IMR-90 (cell line): Measurements from ENCODE around the gene SMARCD2. TPM values are rescaled to one million over a fixed set of nuclear protein-coding genes. Genes with fewer than 3 reads are reported as not detected.

Experiments used
- ATAC-seq: fragments of 200-7000 bp; cut with Tn5 transposase; 2 replicates; pipeline ENCODE4 v1.9.1; 2020; ENCODE audit warnings: low read depth, mild to moderate bottlenecking, moderate library complexity
- BruUV-seq: library from RNA; stranded (reverse); fragments of 400-500 nt; replicated peaks from 2 replicates; lab custom pipeline; 2021; lab: Mats Ljungman, UMichigan
- CTCF ChIA-PET: fragments of 300-600 bp; formaldehyde crosslinking; extraction: SDS; loops from one replicate; lab custom pipeline; 2021; ENCODE audit warnings: antibody characterized with exemption; lab: Yijun Ruan, JAX
- POLR2A ChIA-PET: fragments of 300-600 bp; sonication (Branson Sonifier 250); formaldehyde crosslinking; loops from one replicate; lab custom pipeline; 2022; ENCODE audit warnings: antibody characterized with exemption; ENCODE audit not compliant: unreplicated experiment; lab: Charles Lee
- DNase-seq: peaks from one replicate; pipeline ENCODE4 v3.0.0; 2013
- H2AFZ ChIP-seq: replicated peaks from 2 replicates; pipeline ENCODE3; 2013; ENCODE audit warnings: low read length, mild to moderate bottlenecking; ENCODE audit not compliant: poor library complexity
- H2AK5ac ChIP-seq: 2 replicates; pipeline ENCODE4 v1.6.1; 2013; ENCODE audit warnings: low read depth, low read length, inconsistent platforms
- H2AK9ac ChIP-seq: replicated peaks from 2 replicates; pipeline ENCODE3; 2013; ENCODE audit warnings: mild to moderate bottlenecking, low read depth, low read length, moderate library complexity; ENCODE audit not compliant: poor library complexity
- H2BK120ac ChIP-seq: 2 replicates; pipeline ENCODE4 v1.6.1; 2013; ENCODE audit warnings: low read depth, low read length, inconsistent platforms
- H2BK15ac ChIP-seq: 3 replicates; pipeline ENCODE4 v1.6.1; 2013; ENCODE audit warnings: low read depth, low read length, inconsistent platforms
- H2BK20ac ChIP-seq: 2 replicates; pipeline ENCODE4 v1.6.1; 2013; ENCODE audit warnings: low read depth, mild to moderate bottlenecking, inconsistent platforms, low read length, moderate library complexity
- H2BK5ac ChIP-seq: 2 replicates; pipeline ENCODE4 v1.6.1; 2013; ENCODE audit warnings: mild to moderate bottlenecking, low read depth, low read length, inconsistent platforms; ENCODE audit not compliant: poor library complexity, severe bottlenecking
- H3K14ac ChIP-seq: replicated peaks from 2 replicates; pipeline ENCODE4 v1.6.1; 2013; ENCODE audit warnings: low read depth, low read length, inconsistent platforms
- H3K18ac ChIP-seq: 2 replicates; pipeline ENCODE4 v1.6.1; 2013; ENCODE audit warnings: low read depth, low read length, control low read depth
- H3K23ac ChIP-seq: 2 replicates; pipeline ENCODE4 v1.6.1; 2013; ENCODE audit warnings: low read depth, low read length, inconsistent platforms
- H3K27ac ChIP-seq: 2 replicates; pipeline ENCODE4 v1.5.1; 2013; ENCODE audit warnings: mild to moderate bottlenecking, control low read depth, low read length; ENCODE audit not compliant: insufficient read depth
- H3K27me3 ChIP-seq: 2 replicates; pipeline ENCODE4 v1.6.1; 2013; ENCODE audit warnings: low read length; ENCODE audit not compliant: control insufficient read depth, insufficient read depth
- H3K36me3 ChIP-seq: 2 replicates; pipeline ENCODE4 v1.6.1; 2013; ENCODE audit warnings: low read length, mixed read lengths; ENCODE audit not compliant: control insufficient read depth, insufficient read depth
- H3K4ac ChIP-seq: 2 replicates; pipeline ENCODE4 v1.6.1; 2013; ENCODE audit warnings: low read depth, low read length, inconsistent platforms
- H3K4me1 ChIP-seq: 2 replicates; pipeline ENCODE4 v1.6.1; 2013; ENCODE audit warnings: low read length, mixed read lengths; ENCODE audit not compliant: control insufficient read depth, insufficient read depth
- H3K4me2 ChIP-seq: 2 replicates; pipeline ENCODE4 v1.6.1; 2013; ENCODE audit warnings: low read depth, mild to moderate bottlenecking, control low read depth, low read length, moderate library complexity
- H3K4me3 ChIP-seq: 2 replicates; pipeline ENCODE4 v1.5.1; 2013; ENCODE audit warnings: low read depth, mild to moderate bottlenecking, control low read depth, low read length, moderate library complexity; ENCODE audit not compliant: insufficient read depth
- H3K56ac ChIP-seq: 2 replicates; pipeline ENCODE4 v1.6.1; 2013; ENCODE audit warnings: low read length, inconsistent platforms; ENCODE audit not compliant: insufficient read depth; ENCODE audit errors: extremely low read depth
- H3K79me1 ChIP-seq, 2 experiments: 2 replicates each; pipeline ENCODE4 v1.6.1; 2013; ENCODE audit warnings: low read length in 2 of 2, inconsistent platforms in 1 of 2, low read depth in 1 of 2
- H3K9ac ChIP-seq: 2 replicates; pipeline ENCODE4 v1.6.1; 2013; ENCODE audit warnings: low read depth, low read length, control low read depth
- H3K9me1 ChIP-seq: 2 replicates; pipeline ENCODE4 v1.6.1; 2013; ENCODE audit warnings: low read length, inconsistent platforms; ENCODE audit not compliant: insufficient read depth
- H3K9me3 ChIP-seq: 2 replicates; pipeline ENCODE4 v1.6.1; 2013; ENCODE audit warnings: low read length; ENCODE audit not compliant: control insufficient read depth, insufficient read depth
- H4K20me1 ChIP-seq: 2 replicates; pipeline ENCODE4 v1.6.1; 2013; ENCODE audit warnings: low read length, inconsistent platforms; ENCODE audit not compliant: insufficient read depth
- H4K5ac ChIP-seq: 2 replicates; pipeline ENCODE4 v1.6.1; 2013; ENCODE audit warnings: mild to moderate bottlenecking, low read depth, low read length, control low read depth
- H4K8ac ChIP-seq, 2 experiments: 2 replicates each; pipeline ENCODE4 v1.6.1; 2013; ENCODE audit warnings: low read depth in 2 of 2, low read length in 2 of 2, control low read depth in 1 of 2, inconsistent platforms in 1 of 2
- H4K91ac ChIP-seq: 2 replicates; pipeline ENCODE4 v1.6.1; 2013; ENCODE audit warnings: low read depth, low read length, inconsistent platforms; ENCODE audit not compliant: insufficient read depth
- BHLHE40 ChIP-seq: fragments of 150-350 bp; IDR thresholded peaks from 2 replicates; pipeline ENCODE4 v1.6.1; 2016; ENCODE audit warnings: mild to moderate bottlenecking, low read depth, low read length
- CEBPB ChIP-seq: IDR thresholded peaks from 2 replicates; pipeline ENCODE4 v1.6.1; 2012; ENCODE audit warnings: low read depth, low read length, improper control_type of control experiment
- CHD1 ChIP-seq: IDR thresholded peaks from 2 replicates; pipeline ENCODE4 v1.6.1; 2012; ENCODE audit warnings: low read depth, low read length, improper control_type of control experiment
- FOS ChIP-seq: fragments of 150-350 bp; IDR thresholded peaks from 2 replicates; pipeline ENCODE4 v1.6.1; 2016; ENCODE audit warnings: low read depth, low read length
- MAFK ChIP-seq: IDR thresholded peaks from 2 replicates; pipeline ENCODE4 v1.6.1; 2012; ENCODE audit warnings: low read depth, low read length, improper control_type of control experiment
- NFE2L2 ChIP-seq: fragments of 150-350 bp; IDR thresholded peaks from 2 replicates; pipeline ENCODE4 v1.6.1; 2016; ENCODE audit warnings: low read depth, mild to moderate bottlenecking, low read length
- POLR2A ChIP-seq: IDR thresholded peaks from 2 replicates; pipeline ENCODE4 v1.6.1; 2012; ENCODE audit warnings: mild to moderate bottlenecking, low read depth, low read length
- RAD21 ChIP-seq: IDR thresholded peaks from 2 replicates; pipeline ENCODE4 v1.6.1; 2012; ENCODE audit warnings: low read length, improper control_type of control experiment
- RFX5 ChIP-seq: IDR thresholded peaks from 2 replicates; pipeline ENCODE4 v1.8.0; 2012; ENCODE audit warnings: low read depth, mild to moderate bottlenecking, low read length, moderate library complexity
- SMC3 ChIP-seq: fragments of 150-350 bp; IDR thresholded peaks from 2 replicates; pipeline ENCODE4 v1.6.1; 2016; ENCODE audit warnings: low read depth, mild to moderate bottlenecking, antibody characterized with exemption, low read length, moderate library complexity
- WGBS, 2 experiments: methylation state at CpG; one replicate each; pipeline versions ENCODE4 v1.1.5 to v1.1.7; 2013; ENCODE audit warnings: missing lambda C conversion rate in 2 of 2; ENCODE audit not compliant: insufficient read length in 1 of 2; ENCODE audit errors: extremely low coverage in 2 of 2; 5-methylcytosine and 5-hydroxymethylcytosine counted together
- dilution Hi-C: fragments of 300-500 bp; cut with HindIII; formaldehyde crosslinking; loops from one replicate; pipeline ENCODE4 v1.14.3; 2018; ENCODE audit warnings: low sequenced_read_pairs; ENCODE audit not compliant: unreplicated experiment
- in situ Hi-C: fragments of 300-500 bp; cut with MboI; formaldehyde crosslinking; loops from 3 replicates; pipeline ENCODE4 v1.14.3; 2019; ENCODE audit warnings: low sequenced_read_pairs, inconsistent platforms, mixed read lengths
- intact Hi-C: fragments of 100-400 bp; cut with micrococcal nuclease; formaldehyde crosslinking; loops from 2 replicates; pipeline ENCODE4 v1.10.0; 2022
- polyA plus RNA-seq, 3 experiments: library from polyadenylated mRNA; depleted of rRNA; stranded (reverse); fragments of >200 nt; gene quantifications; 2 replicates each; pipeline ENCODE4 v1.2.3, GENCODE V29; 2012; ENCODE audit warnings: low replicate concordance in 1 of 3
- total RNA-seq: library from RNA; depleted of rRNA; stranded (reverse); fragments of >200 nt; gene quantifications from 2 replicates; pipeline ENCODE4 v1.2.3, GENCODE V29; 2012
- TF ChIP-seq, protein P1 (sequence below): fragments of 150-350 bp; IDR thresholded peaks from 2 replicates; pipeline ENCODE4 v1.6.1; 2017; ENCODE audit warnings: mild to moderate bottlenecking, antibody characterized with exemption, low read length, low read depth
- TF ChIP-seq, protein P2 (sequence below): fragments of 150-350 bp; IDR thresholded peaks from 2 replicates; pipeline ENCODE4 v1.6.1; 2016; ENCODE audit warnings: low read depth, mild to moderate bottlenecking, low read length, moderate library complexity, borderline replicate concordance

SMARCD2 gene
- total and polyA plus RNA-seq, 2 of the 4 experiments (the other 2 are of a cell fraction), result 56.9 to 91.2 TPM

DNA sequence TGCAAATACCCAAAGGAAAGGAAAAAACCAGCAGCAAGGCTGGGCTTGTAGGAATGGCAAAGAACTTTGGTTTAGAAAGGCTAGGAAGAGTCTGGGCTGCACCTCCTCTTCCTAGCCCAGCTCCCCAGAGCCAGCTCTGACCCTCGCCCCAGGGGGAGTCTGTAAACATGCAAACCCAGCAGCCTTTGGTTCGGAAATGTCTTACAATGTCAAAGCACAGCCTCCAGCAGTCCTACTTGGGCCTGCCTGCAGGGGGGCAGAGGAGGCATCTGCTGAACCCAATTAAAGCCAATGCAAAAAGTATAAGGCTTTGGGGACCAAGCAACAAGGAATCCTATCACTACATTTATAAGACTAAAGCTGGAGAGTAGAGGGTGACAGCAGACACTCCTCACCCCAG lies 10.0 kb downstream of the SMARCD2 start:
- ATAC-seq, result no peak
- H3K18ac ChIP-seq, result no peak overlapping the region
- DNase-seq, result no peak
- H3K4ac ChIP-seq, result no peak overlapping the region
- TF ChIP-seq MAFK, result no peak
- no peak for TF ChIP-seq SMC3
- no peak for TF ChIP-seq CEBPB
- TF ChIP-seq RAD21, result no peak
- TF ChIP-seq RFX5, result no peak
- TF ChIP-seq NFE2L2, result no peak
- TF ChIP-seq, protein P1, sequence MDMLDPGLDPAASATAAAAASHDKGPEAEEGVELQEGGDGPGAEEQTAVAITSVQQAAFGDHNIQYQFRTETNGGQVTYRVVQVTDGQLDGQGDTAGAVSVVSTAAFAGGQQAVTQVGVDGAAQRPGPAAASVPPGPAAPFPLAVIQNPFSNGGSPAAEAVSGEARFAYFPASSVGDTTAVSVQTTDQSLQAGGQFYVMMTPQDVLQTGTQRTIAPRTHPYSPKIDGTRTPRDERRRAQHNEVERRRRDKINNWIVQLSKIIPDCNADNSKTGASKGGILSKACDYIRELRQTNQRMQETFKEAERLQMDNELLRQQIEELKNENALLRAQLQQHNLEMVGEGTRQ, result no peak
- no peak for TF ChIP-seq CHD1
- no peak for TF ChIP-seq POLR2A
- no peak for TF ChIP-seq BHLHE40
- TF ChIP-seq, protein P2, sequence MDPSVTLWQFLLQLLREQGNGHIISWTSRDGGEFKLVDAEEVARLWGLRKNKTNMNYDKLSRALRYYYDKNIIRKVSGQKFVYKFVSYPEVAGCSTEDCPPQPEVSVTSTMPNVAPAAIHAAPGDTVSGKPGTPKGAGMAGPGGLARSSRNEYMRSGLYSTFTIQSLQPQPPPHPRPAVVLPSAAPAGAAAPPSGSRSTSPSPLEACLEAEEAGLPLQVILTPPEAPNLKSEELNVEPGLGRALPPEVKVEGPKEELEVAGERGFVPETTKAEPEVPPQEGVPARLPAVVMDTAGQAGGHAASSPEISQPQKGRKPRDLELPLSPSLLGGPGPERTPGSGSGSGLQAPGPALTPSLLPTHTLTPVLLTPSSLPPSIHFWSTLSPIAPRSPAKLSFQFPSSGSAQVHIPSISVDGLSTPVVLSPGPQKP, result no peak
- no peak for TF ChIP-seq FOS
- no peak overlapping the region for H3K27ac ChIP-seq
- no peak overlapping the region for H3K56ac ChIP-seq
- peaks cover 1% of the 10 kb centered on the region; the same call in 1 of the 2 replicates for H3K4me1 ChIP-seq
- H3K9ac ChIP-seq, result no peak overlapping the region
- no CpG with 5 or more reads among the region's 2 CpGs for WGBS, 2 experiments
- H2BK20ac ChIP-seq, result no peak overlapping the region
- no peak overlapping the region for H4K91ac ChIP-seq
- H3K27me3 ChIP-seq, result no peaks in the 10 kb centered on the region
- peaks cover 44% of the 10 kb centered on the region for H4K20me1 ChIP-seq
- BruUV-seq, result no TSS peak
- no peak overlapping the region for H3K4me2 ChIP-seq
- H2AK5ac ChIP-seq, result no peak overlapping the region
- H2BK120ac ChIP-seq, result no peak overlapping the region
- H2AK9ac ChIP-seq, result no peak overlapping the region
- CTCF ChIA-PET, result no interaction called here
- H4K5ac ChIP-seq, result no peak overlapping the region
- no peaks in the 10 kb centered on the region for H3K9me1 ChIP-seq
- intact Hi-C loops, result no loop called here
- in situ Hi-C loops, result no loop called here
- H3K9me3 ChIP-seq, result no peaks in the 10 kb centered on the region
- no peak overlapping the region for H2AFZ ChIP-seq
- no peak overlapping the region for H3K14ac ChIP-seq
- no peak overlapping the region for H2BK15ac ChIP-seq
- H4K8ac ChIP-seq, result no peak overlapping the region
- POLR2A ChIA-PET, result no interaction called here
- no peak overlapping the region for H3K4me3 ChIP-seq
- peaks cover 30 to 78% of the 10 kb centered on the region in 2 experiments for H3K79me1 ChIP-seq
- peaks cover 71% of the 10 kb centered on the region for H3K36me3 ChIP-seq
- H2BK5ac ChIP-seq, result no peak overlapping the region
- no peak overlapping the region for H3K23ac ChIP-seq
- dilution Hi-C loops, result no loop called here
